SK-N-MC (cell line): ENCODE data around the gene ATP1B1.
"Not testable (repeated sequence)": the region's sequence is repeated elsewhere in the genome, so short reads cannot be mapped to it uniquely, and the experiment has no call there.

Experiments
- EZH2 ChIP-seq: fragments of 200-600 bp; sonication (generic); IDR thresholded peaks from one replicate; pipeline ENCODE4 v1.6.1; 2017; ENCODE audit warnings: antibody characterized with exemption
- FOXP2 ChIP-seq: optimal IDR thresholded peaks from 2 replicates; pipeline ENCODE3; 2011; ENCODE audit warnings: mild to moderate bottlenecking, moderate library complexity; ENCODE audit not compliant: insufficient read depth; ENCODE audit errors: extremely low read length, control extremely low read depth
- POLR2AphosphoS5 ChIP-seq: IDR thresholded peaks from 2 replicates; pipeline ENCODE4 v1.6.1; 2012; ENCODE audit warnings: mild to moderate bottlenecking, low read depth, low read length, borderline replicate concordance

- not testable (repeated sequence) for TF ChIP-seq EZH2, POLR2AphosphoS5, FOXP2
These were observed 72.9 kb downstream of the ATP1B1 start for GRCh38 chr1:169179431-169179830.
